Right cardiac atrium (tissue), 5 donors: ENCODE results near the gene LRRC66. TPM values are rescaled to one million over a fixed set of nuclear protein-coding genes. Genes with fewer than 3 reads are reported as not detected.
A peak's percentile ranks its signal among the peaks of the same experiment; 100 is the strongest.

Experiments
- ATAC-seq, 2 donors: fragments of 200-7000 bp; cut with Tn5 transposase; one replicate each; pipeline versions ENCODE4 v1.8.0 to v1.9.1; 2020; ENCODE audit warnings: moderate library complexity in 2 of 2, mild to moderate bottlenecking in 1 of 2
- DNase-seq, 3 donors: peaks; one replicate each; pipeline ENCODE4 v3.0.0-alpha.2; 2020
- H3K27ac ChIP-seq: one replicate; pipeline ENCODE4 v1.5.1; 2013; ENCODE audit warnings: mild to moderate bottlenecking, low read length, control low read depth, moderate library complexity
- H3K27me3 ChIP-seq: one replicate; pipeline ENCODE4 v1.6.1; 2013; ENCODE audit not compliant: control insufficient read depth, insufficient read depth
- H3K4me1 ChIP-seq: one replicate; pipeline ENCODE4 v1.6.1; 2013; ENCODE audit warnings: low read length; ENCODE audit not compliant: control insufficient read depth, insufficient read depth
- H3K4me3 ChIP-seq: one replicate; pipeline ENCODE4 v1.5.1; 2013; ENCODE audit warnings: low read length, control low read depth
- H3K9me3 ChIP-seq: one replicate; pipeline ENCODE4 v1.6.1; 2013; ENCODE audit warnings: low read length; ENCODE audit not compliant: control insufficient read depth
- WGBS: extraction: QIAGEN DNeasy Blood & Tissue Kit; methylation state at CpG from one replicate; pipeline ENCODE4 v1.1.7; 2013; 5-methylcytosine and 5-hydroxymethylcytosine counted together
- intact Hi-C, 4 donors: fragments of 100-400 bp; cut with DNase I; formaldehyde crosslinking; loops; one replicate each; pipeline versions ENCODE4 v1.11.0 to v1.14.0; 2022 to 2023
- polyA plus RNA-seq: library from polyadenylated mRNA; stranded (reverse); fragments of 200-250 nt; gene quantifications from one replicate; pipeline ENCODE4 v1.2.3, GENCODE V29; 2013
- total RNA-seq, 4 donors: library from RNA; stranded (reverse); fragmentation: NEBNext Ultra II Directional; extraction: Animal tissue kit (Norgen Biotek cat#: 25700); gene quantifications; one replicate each; pipeline ENCODE4 v1.2.1, GENCODE V29; 2021
- donor health status: healthy with polysubstance abuse.
- donor health status: DM: no; HTN: yes; CAD: no.
- donor health status: DM: no; HTN: no; CAD: no.
- donor health status: DM: no; HTN: yes; CAD: no; lungs with severe emphysema.
- donor health status: DM: yes; HTN: yes; CAD: no.

LRRC66 gene
- total and polyA plus RNA-seq, 5 donors: 0.23 to 0.74 (median 0.47) TPM

GRCh38 chr4:52012651-52013050 is 7.5 kb downstream of the LRRC66 start:
- DNase-seq (no peak), ATAC-seq (no peak)
- WGBS: 95% methylated on average over 1 of the region's 1 CpG
- Histone ChIP-seq H3K4me1 (no peaks in the 10 kb centered on the region), H3K27ac (no peak overlapping the region), H3K9me3 (no peaks in the 10 kb centered on the region), H3K27me3 (no peaks in the 10 kb centered on the region), H3K4me3 (no peak overlapping the region)
- intact Hi-C loops: no loop called here

GRCh38 chr4:52010986-52011385 is 9.2 kb downstream of the LRRC66 start:
- no peak for DNase-seq
- ATAC-seq: no peak
- Histone ChIP-seq H3K27ac (no peak overlapping the region), H3K4me1 (no peaks in the 10 kb centered on the region), H3K9me3 (no peaks in the 10 kb centered on the region), H3K27me3 (no peaks in the 10 kb centered on the region), H3K4me3 (no peak overlapping the region)
- intact Hi-C loops: no loop called here
- 99% methylated on average over 2 of the region's 2 CpGs for WGBS

GRCh38 chr4:52006887-52007286 is 13.3 kb downstream of the LRRC66 start:
- no peak for DNase-seq
- 98% methylated on average over 4 of the region's 4 CpGs for WGBS
- ATAC-seq: no peak
- peaks cover 2% of the 10 kb centered on the region for H3K4me1 ChIP-seq
- no peak overlapping the region for H3K4me3 ChIP-seq
- no peak overlapping the region for H3K27ac ChIP-seq
- no peaks in the 10 kb centered on the region for H3K27me3 ChIP-seq
- no peaks in the 10 kb centered on the region for H3K9me3 ChIP-seq
- intact Hi-C loops: no loop called here

GRCh38 chr4:52005604-52006273 is 14.4 kb downstream of the LRRC66 start:
- H3K27me3 ChIP-seq: no peaks in the 10 kb centered on the region
- no peak for DNase-seq
- WGBS: 97% methylated on average over 1 of the region's 2 CpGs
- H3K27ac ChIP-seq: no peak overlapping the region
- no peak overlapping the region for H3K4me3 ChIP-seq
- no peaks in the 10 kb centered on the region for H3K9me3 ChIP-seq
- intact Hi-C loops: no loop called here
- no peak for ATAC-seq
- peaks cover 2% of the 10 kb centered on the region for H3K4me1 ChIP-seq

- ATAC-seq (no peak), DNase-seq (no peak)
- intact Hi-C loops: no loop called here
- no peaks in the 10 kb centered on the region for H3K27me3 ChIP-seq
- H3K4me3 ChIP-seq: no peak overlapping the region
- no peaks in the 10 kb centered on the region for H3K9me3 ChIP-seq
- no peak overlapping the region for H3K27ac ChIP-seq
- H3K4me1 ChIP-seq: peaks cover 2% of the 10 kb centered on the region
These were observed 15.7 kb downstream of the LRRC66 start for GRCh38 chr4:52004414-52004813.

- H3K4me1 ChIP-seq: peaks cover 2% of the 10 kb centered on the region
- DNase-seq (peak in 2 of 3 donors; percentile 56 to 58), ATAC-seq (no peak)
- no peaks in the 10 kb centered on the region for H3K9me3 ChIP-seq
- no peaks in the 10 kb centered on the region for H3K27me3 ChIP-seq
- no peak overlapping the region for H3K27ac ChIP-seq
- intact Hi-C loops: no loop called here
- WGBS: 73% methylated on average over 2 of the region's 2 CpGs
- H3K4me3 ChIP-seq: no peak overlapping the region
These were observed 18.5 kb downstream of the LRRC66 start for GRCh38 chr4:52001616-52002015.

- intact Hi-C loops: no loop called here
- no peak overlapping the region for H3K27ac ChIP-seq
- no peaks in the 10 kb centered on the region for H3K27me3 ChIP-seq
- no peak overlapping the region for H3K4me3 ChIP-seq
- H3K4me1 ChIP-seq: peaks cover 2% of the 10 kb centered on the region
- WGBS: 96% methylated on average over 5 of the region's 5 CpGs
- DNase-seq (no peak), ATAC-seq (no peak)
- no peaks in the 10 kb centered on the region for H3K9me3 ChIP-seq
These were observed 20.9 kb downstream of the LRRC66 start for GRCh38 chr4:51999250-51999649.

- DNase-seq (no peak), ATAC-seq (no peak)
These were observed 21.3 kb downstream of the LRRC66 start for GRCh38 chr4:51998837-51999236.

GRCh38 chr4:51997647-51998046 is 22.5 kb downstream of the LRRC66 start:
- no peak overlapping the region for H3K4me3 ChIP-seq
- H3K27ac ChIP-seq: no peak overlapping the region
- ATAC-seq (no peak), DNase-seq (no peak)
- intact Hi-C loops: no loop called here
- peaks cover 2% of the 10 kb centered on the region for H3K4me1 ChIP-seq
- H3K9me3 ChIP-seq: no peaks in the 10 kb centered on the region
- no peaks in the 10 kb centered on the region for H3K27me3 ChIP-seq

More at GRCh38 chr4:51998837-51999236, 21.3 kb downstream of the LRRC66 start:
- H3K27ac ChIP-seq: no peak overlapping the region
- H3K27me3 ChIP-seq: no peaks in the 10 kb centered on the region
- H3K4me1 ChIP-seq: peaks cover 2% of the 10 kb centered on the region
- H3K9me3 ChIP-seq: no peaks in the 10 kb centered on the region
- no peak overlapping the region for H3K4me3 ChIP-seq
- intact Hi-C loops: no loop called here

- intact Hi-C loops: no loop called here
- Histone ChIP-seq H3K27ac (no peak overlapping the region), H3K27me3 (no peaks in the 10 kb centered on the region), H3K4me3 (no peak overlapping the region), H3K9me3 (no peaks in the 10 kb centered on the region), H3K4me1 (no peaks in the 10 kb centered on the region)
- ATAC-seq: peak in 1 of 2 donors; percentile 38
- 45% methylated on average over 20 of the region's 20 CpGs for WGBS
- peak in 1 of 3 donors; percentile 16 for DNase-seq
These were observed 24.4 kb downstream of the LRRC66 start for GRCh38 chr4:51995647-51996220.

GRCh38 chr4:51965862-51966261 is 54.3 kb downstream of the LRRC66 start:
- intact Hi-C loops: no loop called here
- Histone ChIP-seq H3K4me1 (no peaks in the 10 kb centered on the region), H3K4me3 (no peak overlapping the region), H3K27me3 (no peaks in the 10 kb centered on the region), H3K9me3 (no peaks in the 10 kb centered on the region), H3K27ac (no peak overlapping the region)
- ATAC-seq (no peak), DNase-seq (no peak)
- WGBS: 89% methylated on average over 1 of the region's 1 CpG
